NCI-H524 (cell line): ENCODE measurements around the gene ZNF28.
"Not testable (repeated sequence)": the region's sequence is repeated elsewhere in the genome, so short reads cannot be mapped to it uniquely, and the experiment has no call there.

Experiments used
- DNase-seq, 2 experiments: peaks; one replicate each; lab custom pipeline; 2025; lab: John Stamatoyannopoulos, UW

ZNF28 gene

DNA sequence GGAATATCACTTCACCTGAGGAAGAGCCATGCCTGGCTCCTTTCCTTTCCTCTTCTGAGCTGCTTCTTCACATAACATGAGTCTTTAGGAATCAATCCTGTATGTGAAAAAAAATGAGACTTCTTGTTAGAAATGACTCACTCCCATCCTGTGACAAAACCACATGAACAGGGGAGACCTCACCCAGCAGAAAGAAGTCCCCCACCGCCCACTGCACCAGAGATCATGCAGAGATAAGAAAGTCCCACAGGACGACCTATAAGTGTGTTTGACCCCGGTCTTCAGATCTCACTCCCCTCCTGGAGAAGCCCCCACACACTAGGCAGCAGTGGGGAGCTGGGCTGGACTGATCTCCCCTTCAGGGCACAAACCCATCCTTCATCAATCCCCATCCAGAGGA, 42.6 kb downstream of the ZNF28 start:
- no peak for DNase-seq

DNA sequence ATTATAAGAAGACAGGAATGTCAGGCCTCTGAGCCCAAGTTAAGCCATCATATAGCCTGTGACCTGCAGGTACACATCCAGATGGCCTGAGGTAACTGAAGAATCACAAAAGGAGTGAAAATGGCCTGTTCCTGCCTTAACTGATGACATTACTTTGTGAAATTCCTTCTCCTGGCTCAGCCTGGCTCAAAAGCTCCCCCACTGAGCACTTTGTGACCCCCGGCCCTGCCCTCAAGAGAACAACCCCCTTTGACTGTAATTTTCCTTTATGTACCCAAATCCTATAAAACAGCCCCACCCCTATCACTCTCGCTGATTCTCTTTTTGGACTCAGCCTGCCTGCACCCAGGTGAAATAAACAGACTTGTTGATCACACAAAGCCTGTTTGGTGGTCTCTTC, 65.0 kb downstream of the ZNF28 start:
- DNase-seq, result not testable (repeated sequence)

DNA sequence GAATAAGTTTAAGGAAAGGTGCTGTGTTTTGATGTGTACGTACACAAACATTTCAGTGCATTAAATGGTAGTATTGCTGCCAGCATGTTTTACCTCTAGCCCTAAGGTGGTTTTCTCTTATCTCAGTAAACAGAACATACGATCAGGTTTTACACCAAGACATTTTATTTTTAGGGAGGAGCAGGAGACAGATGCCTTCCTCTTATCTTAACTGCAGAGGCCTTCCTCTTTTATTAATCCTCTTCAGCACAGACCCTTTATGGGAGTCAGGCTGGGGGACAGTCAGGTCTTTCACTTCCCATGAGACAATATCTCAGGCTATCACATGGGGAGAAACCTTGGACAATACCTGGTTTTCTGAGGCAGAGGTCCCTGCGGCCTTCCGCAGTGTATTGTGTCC, 71.7 kb downstream of the ZNF28 start:
- DNase-seq, result no peak

DNA sequence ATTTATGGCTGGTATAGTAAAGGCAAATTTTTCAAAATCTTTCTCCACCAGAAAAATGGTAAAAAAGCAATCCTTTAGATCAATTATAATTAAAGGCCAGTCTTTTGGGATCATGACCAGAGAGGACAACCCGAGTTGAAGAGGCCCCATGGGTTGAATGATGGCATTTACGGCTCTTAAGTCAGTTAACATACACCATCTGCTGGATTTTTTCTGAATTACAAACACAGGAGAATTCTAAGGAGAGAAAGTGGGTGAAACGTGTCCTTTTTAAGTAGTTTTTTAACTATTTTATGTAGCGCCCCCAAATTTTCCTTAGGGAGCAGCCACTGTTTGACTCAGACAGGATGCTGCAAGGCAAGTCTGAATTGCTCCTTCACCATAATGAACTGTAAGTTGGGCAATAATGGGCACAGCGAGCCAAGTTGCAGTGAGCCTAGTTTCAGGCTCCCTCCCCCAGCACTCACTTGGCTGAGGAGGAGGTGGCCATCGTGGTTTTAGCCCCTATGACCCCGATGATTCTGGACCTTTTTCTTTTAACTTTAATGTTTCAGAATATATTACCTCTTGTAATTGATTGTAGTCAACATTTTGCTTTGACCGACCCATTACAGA, 73.0 kb downstream of the ZNF28 start:
- DNase-seq, result peak in 1 of 2 experiments; percentile 25
